Measurements from ENCODE around the gene SELL.
A peak's percentile ranks its signal among the peaks of the same experiment; 100 is the strongest.
"Not testable (repeated sequence)": the region's sequence is repeated elsewhere in the genome, so short reads cannot be mapped to it uniquely, and the experiment has no call there.

SELL gene

DNA sequence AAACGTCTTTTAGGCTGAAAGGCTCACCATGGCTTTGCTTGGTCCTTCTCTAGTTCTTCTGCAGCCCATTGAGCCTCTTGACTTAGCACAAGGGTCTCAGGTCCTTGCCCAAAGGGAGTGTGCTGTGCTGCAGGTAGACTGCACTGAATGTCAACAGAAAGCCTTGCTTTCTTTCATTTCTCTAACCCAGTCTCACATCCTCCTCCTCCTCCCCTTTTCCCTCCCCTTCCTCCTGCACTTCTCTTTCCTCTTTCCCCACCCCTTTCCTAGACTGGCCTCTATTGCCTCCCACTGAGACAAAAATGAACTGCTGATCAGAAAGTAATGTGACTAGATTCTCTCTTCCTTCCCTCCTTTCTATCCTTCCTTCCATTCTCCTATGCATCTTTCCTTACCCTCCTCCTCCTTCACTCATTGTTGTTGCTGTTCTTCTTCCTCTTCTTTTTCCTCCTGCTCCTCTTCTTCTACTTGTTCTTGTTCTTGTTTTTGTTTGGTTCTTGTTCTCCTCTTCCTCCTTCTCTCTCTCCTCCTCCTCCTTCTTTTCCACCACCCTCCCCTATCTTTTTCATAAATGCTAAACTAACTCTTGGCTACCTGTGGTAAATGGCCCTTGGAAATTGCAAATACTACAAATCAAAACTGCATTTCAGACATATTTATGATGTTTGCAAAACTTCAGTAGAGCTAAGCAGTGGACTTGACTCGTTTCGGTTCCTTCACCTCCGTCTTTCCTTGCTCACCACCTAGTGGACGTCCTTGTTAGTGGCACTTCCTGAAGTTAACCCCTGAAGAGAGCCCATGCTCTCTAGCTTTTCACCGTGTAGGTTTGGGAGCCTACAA is at the start of gene SELL:
Gene SELL, minus strand, starts transcription at position 152 of the 840 bp plus-strand sequence. Its CDS starts 122 bp downstream, at position 30.
- DNase-seq, result peak; percentile 83

DNA sequence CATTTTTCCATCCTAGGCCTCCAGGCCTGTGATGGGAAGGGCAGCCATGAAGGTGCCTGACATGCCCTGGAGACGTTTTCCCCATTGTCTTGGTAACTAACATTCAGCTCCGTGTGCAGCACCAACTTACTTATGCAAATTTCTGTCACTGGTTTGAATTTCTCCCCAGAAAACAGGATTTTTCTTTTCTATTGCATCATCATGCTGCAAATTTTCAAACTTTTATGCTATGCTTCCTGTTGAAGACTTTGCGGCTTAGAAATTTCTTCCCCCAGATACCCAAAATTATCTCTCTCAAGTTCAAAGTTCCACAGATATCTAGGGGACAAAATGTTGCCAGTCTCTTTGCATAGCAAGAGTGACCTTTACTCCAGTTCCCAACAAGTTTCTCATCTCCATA is 47.6 kb upstream of the SELL start:
- no peak for DNase-seq

DNA sequence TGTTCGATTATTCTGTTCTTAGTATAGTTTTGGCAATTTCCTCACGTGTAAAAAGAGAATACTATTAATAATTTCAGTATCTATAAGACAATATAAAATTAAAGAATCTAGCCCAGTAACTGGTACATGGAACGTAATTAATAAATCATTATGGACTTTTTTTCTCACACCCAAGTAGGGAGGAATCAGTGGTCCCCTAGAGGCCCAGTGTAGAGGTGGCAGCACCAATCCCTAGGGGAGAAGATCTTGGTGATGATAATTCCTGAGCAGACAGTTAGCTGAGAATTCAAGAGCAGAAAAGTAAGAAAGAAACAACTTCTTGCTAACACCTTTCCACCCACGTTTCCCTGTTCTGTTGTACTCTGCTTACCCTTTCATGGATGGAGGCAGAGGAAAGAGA is 42.1 kb upstream of the SELL start:
- DNase-seq, result no peak

DNA sequence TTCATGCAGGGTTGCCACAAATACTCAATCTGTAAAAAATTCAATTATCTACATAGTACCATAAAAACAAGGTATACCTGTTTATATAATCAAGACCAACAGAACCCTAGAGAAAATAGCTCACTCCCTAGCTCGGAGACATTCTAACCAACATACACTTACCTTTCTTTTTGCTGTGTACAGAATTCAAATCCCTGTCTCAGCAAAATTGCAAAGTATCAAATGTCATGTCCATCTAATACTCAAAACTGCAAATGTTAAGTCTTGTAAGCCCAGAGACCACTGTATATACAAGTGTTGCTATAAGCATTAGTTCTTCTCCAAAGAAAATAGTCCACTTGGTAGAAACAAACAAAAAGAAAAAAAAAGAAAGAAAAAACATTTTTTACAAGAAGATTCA is 38.6 kb upstream of the SELL start:
- DNase-seq, result no peak

DNA sequence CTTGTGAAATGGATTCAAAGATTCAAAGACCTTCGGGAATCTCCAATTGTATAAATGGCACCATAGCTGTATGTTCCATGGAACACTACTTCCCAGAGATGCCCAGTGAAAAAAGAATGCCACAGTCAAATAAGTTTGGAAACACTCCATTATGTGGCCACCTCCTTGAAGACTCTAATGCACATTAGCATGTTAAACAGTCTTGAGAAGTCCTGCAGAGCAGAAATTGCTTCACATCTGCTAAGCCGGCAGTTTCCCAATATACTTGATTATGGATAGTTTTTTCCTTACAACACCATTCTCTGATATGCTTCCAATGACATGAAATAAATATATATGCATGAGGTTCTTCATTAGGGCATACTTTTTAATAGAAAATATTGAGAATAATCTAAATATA is 35.1 kb upstream of the SELL start:
- DNase-seq, result no peak

DNA sequence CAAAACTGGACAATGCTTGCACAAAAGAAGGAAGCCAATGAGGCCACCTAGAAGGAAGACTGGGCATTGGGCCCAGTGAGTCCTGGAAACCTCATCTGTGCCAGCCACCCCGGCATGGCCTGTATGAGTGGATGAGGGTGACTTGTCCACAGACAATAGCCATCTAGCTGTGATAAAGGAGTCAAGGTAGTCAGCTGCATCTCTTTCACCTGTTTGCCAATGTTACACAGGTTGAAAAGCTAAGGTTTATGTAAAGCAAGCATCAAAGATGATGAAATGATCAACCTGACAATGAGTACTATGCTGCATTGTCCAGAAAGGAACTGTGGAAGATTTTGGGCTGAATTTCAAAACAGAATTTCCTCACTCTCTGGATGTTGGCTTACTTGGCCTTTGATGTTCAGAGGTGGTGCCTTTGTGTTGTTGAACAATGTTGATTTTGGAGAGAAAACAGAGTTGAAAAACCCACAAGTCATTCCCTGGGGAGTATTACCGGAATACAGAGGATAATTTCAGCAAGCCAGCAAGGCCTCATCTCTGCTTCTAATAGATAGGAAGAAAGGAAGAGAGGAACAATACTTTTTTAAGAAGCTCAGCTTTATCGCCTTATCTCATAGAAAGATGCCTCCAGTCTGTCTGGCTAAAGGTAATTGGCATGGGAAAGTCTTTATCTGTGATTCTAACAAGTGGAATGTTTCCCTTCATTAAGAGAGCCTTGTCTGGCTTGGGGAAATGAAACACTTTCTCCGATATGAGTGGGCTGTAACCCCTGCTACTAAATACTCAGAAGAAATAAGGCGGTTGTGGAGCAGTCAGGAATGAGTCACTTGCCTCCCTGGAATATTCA is 33.8 kb upstream of the SELL start:
- no peak for DNase-seq

DNA sequence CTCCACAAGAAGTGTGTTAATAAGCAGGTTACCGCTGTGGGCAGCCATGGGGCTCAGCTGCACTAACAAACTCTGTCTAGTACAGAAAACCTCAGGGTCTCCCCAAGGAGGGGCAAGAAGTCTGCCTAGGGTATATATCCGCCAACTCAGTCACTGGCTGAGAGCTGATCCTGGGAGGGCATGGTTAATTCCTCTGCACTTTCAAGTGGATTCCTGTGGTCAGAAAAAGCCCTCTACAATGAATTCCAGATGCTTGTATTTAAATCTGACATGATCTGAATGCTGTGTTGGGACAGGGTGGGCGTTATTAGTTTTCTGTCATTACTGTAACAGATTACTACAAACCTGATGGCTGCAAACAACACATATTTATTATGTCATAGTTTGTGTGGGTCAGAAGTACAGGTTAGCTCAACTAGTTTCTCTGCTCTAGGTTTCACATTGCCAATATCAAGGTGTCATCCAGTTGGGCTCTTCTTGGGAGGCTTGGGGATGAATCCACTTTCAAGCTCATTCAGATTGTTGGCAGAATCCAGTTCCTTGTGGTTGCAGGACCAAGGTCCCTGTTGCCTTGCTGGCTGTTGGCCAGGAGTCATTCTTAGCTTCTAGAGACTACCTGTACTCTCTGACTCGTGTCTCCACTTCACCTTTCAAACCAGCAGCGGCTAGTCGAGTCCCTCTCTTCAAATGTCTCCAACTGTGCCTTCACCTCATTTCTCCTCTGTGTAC is 30.4 kb upstream of the SELL start:
- DNase-seq, result no peak

DNA sequence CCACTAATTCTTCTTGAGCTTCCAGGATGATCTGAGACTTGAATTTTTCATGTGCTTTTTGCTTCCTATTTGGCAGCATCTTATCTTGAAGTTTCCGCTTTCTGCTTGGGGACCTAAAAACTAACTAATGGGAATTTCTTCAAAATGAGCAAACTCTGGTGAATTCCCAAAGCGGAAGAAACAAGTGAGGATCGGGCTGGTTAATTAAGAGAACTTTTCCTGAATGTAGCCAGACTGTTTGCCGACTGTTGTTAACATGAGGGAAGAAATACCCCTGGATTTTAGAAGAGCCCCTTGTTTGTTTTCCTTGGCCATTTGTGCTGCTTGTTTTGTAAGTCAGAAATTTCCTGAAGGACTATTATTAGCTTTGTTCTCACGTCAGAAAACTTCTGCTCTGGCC is 28.6 kb upstream of the SELL start:
- DNase-seq, result no peak

DNA sequence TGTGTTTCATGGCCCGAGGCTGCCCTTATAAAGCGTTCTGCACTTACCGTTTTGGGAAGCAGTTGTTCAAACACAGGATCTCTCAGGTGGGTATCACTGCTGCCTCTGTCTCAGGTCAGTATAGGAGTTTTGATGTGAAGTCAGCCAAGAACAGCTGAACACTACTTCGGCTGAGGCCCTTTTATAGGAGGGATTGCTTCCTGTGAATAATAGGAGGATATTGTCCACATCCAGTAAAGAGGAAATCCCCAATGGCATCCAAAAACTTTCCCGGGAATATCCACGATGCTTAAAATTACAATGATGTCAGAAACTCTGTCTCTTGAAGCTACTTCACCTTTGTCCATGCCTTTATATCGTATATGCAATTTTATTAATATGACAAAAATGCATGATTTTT is 22.5 kb upstream of the SELL start, which contains the start of gene SELE:
Gene SELE, minus strand, starts transcription at position 156 of the 400 bp plus-strand sequence. CDS start 467 bp downstream, outside the sequence.
- no peak for DNase-seq

DNA sequence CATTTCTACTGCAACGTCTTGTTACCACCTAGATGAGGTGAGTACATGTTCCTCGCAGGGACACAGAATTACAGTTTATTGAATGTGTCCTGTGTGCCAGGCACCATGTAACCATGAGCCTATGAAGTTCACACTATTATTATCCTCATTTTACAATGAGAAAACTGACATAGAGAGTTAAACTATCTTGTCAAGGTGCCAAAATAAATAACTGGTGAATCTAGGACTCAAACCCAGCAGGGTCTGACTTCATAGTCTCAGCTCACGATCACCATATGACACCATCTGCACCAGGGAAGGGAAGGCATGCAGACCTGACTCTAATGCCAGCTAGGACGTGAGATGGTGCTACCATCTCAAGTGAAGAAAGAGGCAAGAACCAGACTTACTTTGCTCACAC is 20.0 kb upstream of the SELL start:
- no peak for DNase-seq

DNA sequence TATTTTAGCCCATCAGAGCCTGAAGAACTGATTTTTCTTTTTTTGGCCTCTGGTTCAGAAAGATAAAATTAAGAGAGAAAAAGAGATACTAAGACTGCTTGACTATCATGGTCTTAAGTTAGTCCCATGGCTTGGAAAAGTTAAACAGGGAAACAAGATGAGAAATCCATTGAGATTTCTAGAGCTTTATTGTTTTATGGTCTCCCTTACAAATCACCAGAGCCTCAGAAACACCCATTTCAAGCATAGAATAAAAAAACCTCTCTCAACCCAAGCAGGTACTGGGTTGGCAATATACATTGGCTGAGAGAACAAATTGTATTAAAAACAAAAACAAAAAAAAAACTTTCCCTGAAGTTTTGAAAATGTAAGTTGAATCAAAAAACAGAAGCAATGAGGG is 18.6 kb upstream of the SELL start:
- DNase-seq, result no peak

DNA sequence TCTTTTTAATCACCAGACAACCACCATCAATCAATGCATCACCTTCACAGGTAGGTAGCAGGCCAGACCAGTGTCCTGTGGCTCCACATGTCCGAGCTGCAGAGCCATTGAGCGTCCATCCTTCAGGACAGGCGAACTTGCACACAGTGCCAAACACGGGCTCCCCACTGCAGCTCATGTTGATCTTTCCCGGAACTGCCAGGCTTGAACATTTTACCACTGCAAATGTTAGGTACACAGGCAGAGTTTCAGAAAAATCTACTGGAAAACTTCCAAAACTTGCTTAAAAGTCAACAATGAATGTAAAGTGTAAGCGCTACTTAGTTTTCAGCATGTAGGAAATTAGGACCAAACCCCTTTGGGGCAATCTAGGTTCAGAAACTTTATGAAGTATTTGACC is 15.9 kb upstream of the SELL start:
- no peak for DNase-seq

DNA sequence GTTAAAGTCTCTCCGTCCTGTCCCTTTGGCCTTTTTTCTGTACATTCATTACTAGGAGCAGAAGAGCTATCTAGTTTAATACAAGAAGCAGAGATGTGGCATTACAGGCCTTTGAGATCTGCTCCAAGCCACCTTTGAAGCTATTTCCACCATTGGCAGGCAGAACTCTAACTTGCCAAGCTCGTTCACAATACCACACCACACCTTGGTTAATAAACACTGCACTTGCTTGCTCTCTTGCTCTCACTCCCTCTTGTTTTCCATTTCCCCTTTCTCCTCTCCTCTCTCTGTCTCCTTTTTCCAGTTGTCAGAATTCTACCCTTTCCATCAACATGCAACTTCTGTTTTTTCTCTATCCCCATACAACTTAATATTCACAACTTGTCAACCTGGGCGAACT is 15.4 kb upstream of the SELL start:
- no peak for DNase-seq

DNA sequence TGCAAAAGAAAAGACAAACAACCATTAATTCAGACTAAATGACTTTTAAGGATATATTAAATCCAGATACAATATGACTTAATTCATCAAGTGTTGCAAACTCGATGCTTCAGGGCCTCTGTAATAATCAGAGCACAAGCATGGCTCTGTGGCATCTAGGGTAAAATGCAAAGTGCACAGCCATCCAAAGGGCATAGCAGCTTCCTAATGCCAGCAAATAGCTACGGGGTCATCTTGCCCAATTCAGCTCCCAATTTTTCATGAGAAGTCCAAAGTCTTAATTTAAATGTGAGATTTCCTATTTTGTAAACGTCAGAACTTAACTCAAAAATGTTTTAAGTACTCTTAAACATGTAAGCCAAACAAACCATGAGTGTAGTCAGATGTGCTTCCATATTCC is 14.5 kb upstream of the SELL start:
- no peak for DNase-seq

DNA sequence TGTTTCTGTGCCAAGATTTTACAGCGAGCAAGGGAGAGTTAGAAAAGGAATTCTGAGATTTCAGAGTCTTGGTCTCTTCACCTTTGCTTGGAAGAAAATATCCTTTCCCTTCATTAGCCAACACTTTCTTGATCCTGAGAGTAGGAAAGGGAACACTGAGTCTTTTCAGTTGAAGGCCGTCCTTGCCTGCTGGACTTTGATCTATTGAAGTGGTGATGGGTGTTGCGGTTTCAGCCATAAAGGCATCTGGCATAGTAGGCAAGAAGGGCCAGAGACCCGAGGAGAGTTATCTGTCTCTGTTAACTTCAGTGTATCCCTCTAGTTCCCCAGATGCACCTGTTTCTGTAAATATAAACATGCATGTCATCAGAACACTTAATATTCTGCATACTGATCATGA is 12.7 kb upstream of the SELL start:
- no peak for DNase-seq

DNA sequence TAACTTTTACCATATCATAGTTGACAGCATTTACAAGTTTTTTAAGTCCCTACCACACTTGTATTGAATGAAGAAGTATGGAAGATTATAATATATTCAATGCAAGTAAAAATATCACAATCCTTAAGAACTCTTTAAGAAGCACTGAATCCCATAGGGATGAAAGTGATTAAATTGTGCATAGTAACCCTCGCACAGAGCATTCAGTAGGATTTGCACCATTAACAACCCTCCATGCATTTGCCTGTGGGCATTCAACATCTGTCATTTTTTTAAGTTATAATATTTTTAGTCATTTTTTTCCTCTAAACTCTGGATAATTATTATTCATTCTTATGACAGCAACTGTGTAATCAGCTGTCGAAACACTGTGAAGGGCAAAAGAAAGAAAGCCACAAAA is 12.3 kb upstream of the SELL start:
- no peak for DNase-seq

DNA sequence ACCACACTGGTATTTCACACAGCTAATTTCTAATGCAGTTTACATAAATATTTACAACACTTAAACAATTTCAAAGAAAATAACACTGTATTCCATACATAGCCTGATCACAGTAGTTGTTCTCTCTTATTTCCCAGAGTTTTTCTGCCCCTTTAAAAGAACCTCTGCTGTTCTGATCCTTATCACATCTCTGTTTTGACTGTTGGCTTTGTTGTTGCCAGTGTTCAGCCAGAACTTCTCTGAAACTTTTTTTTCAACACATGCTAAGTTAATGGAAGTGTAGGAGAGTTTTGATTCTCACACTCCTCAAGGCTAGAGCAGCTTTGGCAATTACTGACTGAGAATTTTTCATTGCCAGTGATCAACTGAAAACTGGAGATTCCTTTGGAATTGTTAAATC is 11.4 kb upstream of the SELL start:
- no peak for DNase-seq

DNA sequence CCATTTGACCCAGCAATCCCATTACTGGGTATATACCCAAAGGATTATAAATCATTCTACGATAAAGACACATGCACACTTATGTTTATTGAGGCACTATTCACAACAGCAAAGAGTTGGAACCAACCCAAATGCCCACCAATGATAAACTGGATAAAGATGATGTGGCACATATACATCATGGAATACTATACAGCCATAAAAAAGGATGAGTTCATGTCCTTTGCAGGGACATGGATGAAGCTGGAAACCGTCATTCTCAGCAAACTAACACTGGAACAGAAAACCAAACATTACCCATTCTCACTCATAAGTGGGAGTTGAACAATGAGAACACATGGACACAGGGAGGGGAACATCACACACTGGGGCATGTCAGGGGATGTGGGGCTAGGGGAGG is 3.7 kb upstream of the SELL start:
- DNase-seq, result not testable (repeated sequence)

DNA sequence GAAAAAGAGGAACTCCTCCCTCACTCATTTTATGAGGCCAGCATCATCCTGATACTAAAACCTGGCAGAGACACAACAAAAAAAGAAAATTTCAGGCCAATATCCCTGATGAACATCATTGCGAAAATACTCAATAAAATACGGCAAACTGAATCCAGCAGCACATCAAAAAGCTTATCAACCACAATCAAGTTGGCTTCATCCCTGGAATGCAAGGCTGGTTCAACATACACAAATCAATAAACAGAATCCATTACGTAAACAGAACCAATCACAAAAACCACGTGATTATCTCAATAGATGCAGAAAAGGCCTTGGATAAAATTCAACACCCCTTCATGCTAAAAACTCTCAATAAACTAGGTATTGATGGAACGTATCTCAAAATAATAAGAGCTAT is 1.7 kb upstream of the SELL start:
- DNase-seq, result not testable (repeated sequence)

DNA sequence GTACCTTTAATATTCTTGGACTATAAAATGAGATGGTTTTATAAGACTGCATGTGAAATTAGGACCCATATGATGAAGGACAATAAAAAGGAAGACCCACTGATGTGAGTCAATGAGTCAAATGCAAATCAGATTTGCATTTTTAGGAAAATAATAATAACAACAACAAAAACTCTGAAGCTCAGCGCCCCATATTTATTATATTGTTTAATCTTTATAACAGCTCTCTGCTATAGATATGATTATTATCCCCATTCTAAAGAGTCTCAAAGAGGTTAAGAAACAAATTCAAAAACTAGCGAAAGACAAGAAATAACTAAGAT is 850 bp upstream of the SELL start:
- DNase-seq, result no peak

DNA sequence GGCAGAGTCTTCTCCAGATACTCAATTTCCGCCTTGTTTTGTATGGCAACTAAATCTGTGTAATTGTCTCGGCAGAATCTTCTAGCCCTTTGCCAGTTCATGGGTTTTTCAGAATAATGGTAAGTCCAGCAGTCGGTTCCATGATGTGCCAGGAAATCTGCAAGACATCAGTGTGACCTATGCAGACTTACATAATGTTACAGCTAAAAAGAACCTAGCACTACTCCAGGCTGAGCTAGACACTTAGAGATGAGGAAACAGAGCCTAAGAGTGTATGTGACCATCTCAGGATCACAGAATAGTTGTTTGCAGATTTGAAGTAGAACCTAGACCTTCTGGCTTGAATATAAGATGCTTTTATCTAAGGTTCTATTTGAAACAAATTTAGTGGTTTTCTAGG is 2.8 kb downstream of the SELL start:
- DNase-seq, result no peak

DNA sequence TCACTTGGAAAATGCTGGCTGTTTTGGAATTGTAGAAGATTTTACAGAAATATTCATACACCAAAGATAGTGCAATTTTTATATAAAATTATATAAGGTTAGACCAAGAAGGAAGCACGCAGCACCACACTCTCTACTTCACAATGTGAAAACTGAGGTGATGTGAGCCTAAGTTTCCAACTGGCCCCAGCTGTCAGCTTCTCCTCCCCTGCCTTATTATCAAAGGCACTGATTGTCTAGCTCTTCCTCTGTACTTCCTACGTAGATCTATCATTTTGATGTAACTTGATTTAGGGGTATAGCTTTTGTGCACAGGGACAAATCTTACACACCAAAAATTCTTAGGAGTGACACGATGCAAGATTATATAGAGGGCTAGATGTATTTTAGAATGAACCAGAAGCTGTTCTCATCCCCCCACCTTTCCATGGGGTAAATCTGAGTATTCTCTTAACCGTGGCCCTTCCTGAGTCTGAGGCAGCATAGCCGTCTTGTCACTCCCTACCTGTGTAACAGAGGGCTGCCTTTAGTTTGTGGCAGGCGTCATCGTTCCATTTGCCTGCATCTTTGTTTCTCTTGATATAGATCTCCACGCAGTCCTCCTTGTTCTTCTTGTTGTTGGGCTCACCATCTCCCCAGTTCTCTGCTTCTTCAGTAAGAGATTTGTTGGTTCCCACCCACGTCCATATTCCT is 3.4 kb downstream of the SELL start:
- DNase-seq, result no peak

DNA sequence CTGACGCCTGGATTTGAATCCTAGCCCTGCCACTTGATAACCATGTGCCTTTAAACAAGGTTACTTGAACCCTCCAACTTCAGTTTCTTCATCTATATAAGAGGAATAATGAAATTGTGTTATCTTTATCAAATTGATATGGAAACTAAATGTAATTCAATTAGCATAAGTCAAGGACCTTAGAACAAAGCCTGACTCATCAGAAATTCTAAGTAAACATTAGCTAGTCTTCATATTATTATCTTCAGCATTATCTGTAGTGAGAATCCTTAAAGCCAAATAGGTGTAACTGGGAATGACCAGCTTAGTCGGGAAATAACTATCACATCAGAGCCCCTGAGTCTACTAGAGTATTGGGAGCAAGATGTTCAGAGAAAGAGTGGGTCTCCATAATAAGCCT is 6.6 kb downstream of the SELL start:
- no peak for DNase-seq
